ENCODE data around the gene KCNMB3.

DNA sequence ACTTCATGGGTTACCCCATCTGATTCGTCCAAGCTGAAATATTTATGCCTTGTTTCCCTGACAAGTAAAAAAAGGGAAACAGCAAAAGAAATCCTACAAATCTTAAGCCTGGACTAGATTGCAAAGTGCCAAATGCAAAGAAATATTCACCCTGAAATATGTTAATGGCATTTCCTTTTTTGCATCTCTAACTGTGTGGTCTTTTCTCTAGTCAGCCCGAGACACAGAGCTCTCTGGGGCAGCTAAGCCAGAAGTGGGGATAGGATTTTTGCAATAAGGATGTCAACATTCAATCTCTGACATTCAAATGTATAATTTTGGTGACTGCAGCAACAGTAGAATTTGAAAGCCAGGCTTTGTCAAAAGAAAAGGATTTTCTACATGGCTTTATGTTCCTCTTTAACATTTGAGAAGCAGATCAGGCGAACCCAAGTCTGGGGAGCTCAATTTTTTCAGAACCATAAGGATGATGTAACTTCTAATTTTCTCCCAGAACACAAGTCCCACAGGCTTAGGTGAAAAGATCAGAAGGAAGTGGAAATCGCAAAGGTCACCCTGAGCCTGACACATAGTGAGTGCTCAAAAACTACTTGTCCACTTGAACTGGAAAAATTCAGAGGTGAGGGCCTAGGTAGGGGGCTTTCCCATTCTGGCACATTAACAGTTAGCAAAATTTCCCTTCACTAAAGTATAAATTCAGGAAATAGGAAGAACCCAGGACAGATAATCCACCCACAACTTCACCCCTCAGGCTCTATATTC, 28.2 kb upstream of the KCNMB3 start:
- TF ChIP-seq, protein P1, sequence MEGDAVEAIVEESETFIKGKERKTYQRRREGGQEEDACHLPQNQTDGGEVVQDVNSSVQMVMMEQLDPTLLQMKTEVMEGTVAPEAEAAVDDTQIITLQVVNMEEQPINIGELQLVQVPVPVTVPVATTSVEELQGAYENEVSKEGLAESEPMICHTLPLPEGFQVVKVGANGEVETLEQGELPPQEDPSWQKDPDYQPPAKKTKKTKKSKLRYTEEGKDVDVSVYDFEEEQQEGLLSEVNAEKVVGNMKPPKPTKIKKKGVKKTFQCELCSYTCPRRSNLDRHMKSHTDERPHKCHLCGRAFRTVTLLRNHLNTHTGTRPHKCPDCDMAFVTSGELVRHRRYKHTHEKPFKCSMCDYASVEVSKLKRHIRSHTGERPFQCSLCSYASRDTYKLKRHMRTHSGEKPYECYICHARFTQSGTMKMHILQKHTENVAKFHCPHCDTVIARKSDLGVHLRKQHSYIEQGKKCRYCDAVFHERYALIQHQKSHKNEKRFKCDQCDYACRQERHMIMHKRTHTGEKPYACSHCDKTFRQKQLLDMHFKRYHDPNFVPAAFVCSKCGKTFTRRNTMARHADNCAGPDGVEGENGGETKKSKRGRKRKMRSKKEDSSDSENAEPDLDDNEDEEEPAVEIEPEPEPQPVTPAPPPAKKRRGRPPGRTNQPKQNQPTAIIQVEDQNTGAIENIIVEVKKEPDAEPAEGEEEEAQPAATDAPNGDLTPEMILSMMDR (IDR thresholded peaks at IDR 0.05) = no peak
- TF ChIP-seq, protein P2, sequence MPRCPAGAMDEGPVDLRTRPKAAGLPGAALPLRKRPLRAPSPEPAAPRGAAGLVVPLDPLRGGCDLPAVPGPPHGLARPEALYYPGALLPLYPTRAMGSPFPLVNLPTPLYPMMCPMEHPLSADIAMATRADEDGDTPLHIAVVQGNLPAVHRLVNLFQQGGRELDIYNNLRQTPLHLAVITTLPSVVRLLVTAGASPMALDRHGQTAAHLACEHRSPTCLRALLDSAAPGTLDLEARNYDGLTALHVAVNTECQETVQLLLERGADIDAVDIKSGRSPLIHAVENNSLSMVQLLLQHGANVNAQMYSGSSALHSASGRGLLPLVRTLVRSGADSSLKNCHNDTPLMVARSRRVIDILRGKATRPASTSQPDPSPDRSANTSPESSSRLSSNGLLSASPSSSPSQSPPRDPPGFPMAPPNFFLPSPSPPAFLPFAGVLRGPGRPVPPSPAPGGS (IDR thresholded peaks at IDR 0.05) = no peak
- TF ChIP-seq MYC (IDR thresholded peaks at IDR 0.05; ENCODE audit: borderline replicate concordance, low read length) (no peak), CBX2 (IDR thresholded peaks at IDR 0.05; ENCODE audit: borderline replicate concordance, low read depth) (no peak), NR3C1 (IDR thresholded peaks at IDR 0.05) (no peak), RAD21 (conservative IDR thresholded peaks at IDR 0.05 in 1 of 2, IDR thresholded peaks at IDR 0.05 in 1 of 2) (no peak), CEBPB (IDR thresholded peaks at IDR 0.05) (no peak), MAFK (IDR thresholded peaks at IDR 0.05; ENCODE audit: partially characterized antibody) (no peak), CBX8 (IDR thresholded peaks at IDR 0.05) (no peak)

Measured in A549 (cell line).